ENCODE measurements around the gene SSNA1. TPM values are rescaled to one million over a fixed set of nuclear protein-coding genes. Genes with fewer than 3 reads are reported as not detected.

Gene SSNA1
- polyA plus RNA-seq, 1 experiment: 35.0 TPM

- CTCF ChIA-PET: interaction anchor here (1.2 to 1.5 kb wide), 2 partner anchors 12 to 36 kb away, joined by 6 read pairs; partner anchors contain the start of genes ANAPC2 and SSNA1
Observed at GRCh38 chr9:137200311-137201204, 12.1 kb downstream of the SSNA1 start, which contains the start of gene TPRN. TPRN (minus strand) TSS chr9:137200741; CDS start chr9:137200711, 30 bp downstream.

GRCh38 chr9:137201205-137201868 lies 12.9 kb downstream of the SSNA1 start:
- Histone ChIP-seq H3K27me3 (ENCODE audit: control insufficient read depth, insufficient read depth, low read length) (no peaks in the 10 kb centered on the region), H3K9me3 (ENCODE audit: control insufficient read depth, insufficient read depth, low read length) (no peaks in the 10 kb centered on the region; the same call in 1 of the 2 replicates), H3K27ac (ENCODE audit: low read depth, low read length) (no peak overlapping the region), H3K4me3 (ENCODE audit: low read depth, low read length) (peak overlapping the region; percentile 77)
- CTCF ChIA-PET: interaction anchor here (1.2 to 1.5 kb wide), 2 partner anchors 12 to 35 kb away, joined by 6 read pairs; partner anchors contain the start of genes ANAPC2 and SSNA1
- POLR2A ChIA-PET: interaction anchor here (0.5 to 1.8 kb wide), 12 partner anchors 12 to 326 kb away, joined by 3 to 38 read pairs (median 6); partner anchors contain the start of genes ANAPC2, MAN1B1, SSNA1 and TUBB4B
- no peak for TF ChIP-seq CTCF (IDR thresholded peaks at IDR 0.05; ENCODE audit: low read depth, low read length)
- DNase-seq (ENCODE audit: low read depth, low spot score): no peak

More at GRCh38 chr9:137200311-137201204, 12.1 kb downstream of the SSNA1 start, which contains the start of gene TPRN:
- no peaks in the 10 kb centered on the region for H3K27me3 ChIP-seq (ENCODE audit: control insufficient read depth, insufficient read depth, low read length)
- no peak within 1 kb of the TSS for H3K27ac ChIP-seq (ENCODE audit: low read depth, low read length)
- peak within 1 kb of the TSS; percentile 77 for H3K4me3 ChIP-seq (ENCODE audit: low read depth, low read length)
- TF ChIP-seq CTCF (IDR thresholded peaks at IDR 0.05; ENCODE audit: low read depth, low read length): no peak
- no peaks in the 10 kb centered on the region; the same call in 1 of the 2 replicates for H3K9me3 ChIP-seq (ENCODE audit: control insufficient read depth, insufficient read depth, low read length)
- peak; percentile 94 for DNase-seq (ENCODE audit: low read depth, low spot score)
- POLR2A ChIA-PET: interaction anchor here (0.5 to 1.8 kb wide), 12 partner anchors 12 to 326 kb away, joined by 3 to 38 read pairs (median 6); partner anchors contain the start of genes ANAPC2, MAN1B1, SSNA1 and TUBB4B

- Histone ChIP-seq H3K27ac (ENCODE audit: low read depth, low read length) (no peak overlapping the region), H3K4me3 (ENCODE audit: low read depth, low read length) (no peak overlapping the region), H3K9me3 (ENCODE audit: control insufficient read depth, insufficient read depth, low read length) (no peaks in the 10 kb centered on the region; the same call in 1 of the 2 replicates), H3K27me3 (ENCODE audit: control insufficient read depth, insufficient read depth, low read length) (no peaks in the 10 kb centered on the region)
- CTCF ChIA-PET: interaction anchor here (1.3 kb wide), 1 partner anchor 33 kb away, joined by 3 read pairs; no protein-coding TSS in a partner anchor
- POLR2A ChIA-PET: no interaction called here
- TF ChIP-seq CTCF (IDR thresholded peaks at IDR 0.05; ENCODE audit: low read depth, low read length): no peak
- DNase-seq (ENCODE audit: low read depth, low spot score): no peak
Observed at GRCh38 chr9:137202966-137203365, 14.5 kb downstream of the SSNA1 start.

- no peak for DNase-seq (ENCODE audit: low read depth, low spot score)
- Histone ChIP-seq H3K27me3 (ENCODE audit: control insufficient read depth, insufficient read depth, low read length) (no peaks in the 10 kb centered on the region), H3K4me3 (ENCODE audit: low read depth, low read length) (peak overlapping the region; percentile 97), H3K27ac (ENCODE audit: low read depth, low read length) (peak overlapping the region; percentile 39), H3K9me3 (ENCODE audit: control insufficient read depth, insufficient read depth, low read length) (no peaks in the 10 kb centered on the region; the same call in 1 of the 2 replicates)
- ChIA-PET POLR2A (interaction anchor here (0.6 to 2.3 kb wide), 6 partner anchors 12 to 119 kb away, joined by 3 to 14 read pairs (median 3); partner anchors contain the start of genes ANAPC2, RNF208, SSNA1 and TUBB4B), CTCF (interaction anchor here (1.7 kb wide), 1 partner anchor 32 kb away, joined by 12 read pairs; no protein-coding TSS in a partner anchor)
- TF ChIP-seq CTCF (IDR thresholded peaks at IDR 0.05; ENCODE audit: low read depth, low read length): no peak
Observed at GRCh38 chr9:137204731-137205125, 16.3 kb downstream of the SSNA1 start.
